T-helper 2 cell treated with Interferon-gamma antibody and Interleukin-4, amounts not matched to agents 5 μg/mL and 100 μg/mL, for 36 hours (primary cell): ENCODE results near the gene LVRN.

Experiments used
- DNase-seq: peaks from one replicate; pipeline ENCODE4 v3.0.0; 2021; ENCODE audit warnings: low spot score
- H3K27ac Mint-ChIP-seq: one replicate; pipeline ENCODE4 v1.8.0; 2021; ENCODE audit warnings: mild to moderate bottlenecking, mixed read lengths
- H3K27me3 Mint-ChIP-seq: one replicate; pipeline ENCODE4 v1.8.0; 2021; ENCODE audit warnings: low read depth, mixed read lengths
- H3K36me3 Mint-ChIP-seq: one replicate; pipeline ENCODE4 v1.8.0; 2021; ENCODE audit warnings: low read depth, mixed read lengths
- H3K4me1 Mint-ChIP-seq: one replicate; pipeline ENCODE4 v1.8.0; 2021; ENCODE audit warnings: low read depth, mixed read lengths
- H3K4me3 Mint-ChIP-seq: one replicate; pipeline ENCODE4 v1.8.0; 2022; ENCODE audit warnings: mild to moderate bottlenecking, moderate library complexity, mixed read lengths
- H3K9me3 Mint-ChIP-seq: one replicate; pipeline ENCODE4 v1.8.0; 2021; ENCODE audit warnings: mixed read lengths

LVRN gene

DNA sequence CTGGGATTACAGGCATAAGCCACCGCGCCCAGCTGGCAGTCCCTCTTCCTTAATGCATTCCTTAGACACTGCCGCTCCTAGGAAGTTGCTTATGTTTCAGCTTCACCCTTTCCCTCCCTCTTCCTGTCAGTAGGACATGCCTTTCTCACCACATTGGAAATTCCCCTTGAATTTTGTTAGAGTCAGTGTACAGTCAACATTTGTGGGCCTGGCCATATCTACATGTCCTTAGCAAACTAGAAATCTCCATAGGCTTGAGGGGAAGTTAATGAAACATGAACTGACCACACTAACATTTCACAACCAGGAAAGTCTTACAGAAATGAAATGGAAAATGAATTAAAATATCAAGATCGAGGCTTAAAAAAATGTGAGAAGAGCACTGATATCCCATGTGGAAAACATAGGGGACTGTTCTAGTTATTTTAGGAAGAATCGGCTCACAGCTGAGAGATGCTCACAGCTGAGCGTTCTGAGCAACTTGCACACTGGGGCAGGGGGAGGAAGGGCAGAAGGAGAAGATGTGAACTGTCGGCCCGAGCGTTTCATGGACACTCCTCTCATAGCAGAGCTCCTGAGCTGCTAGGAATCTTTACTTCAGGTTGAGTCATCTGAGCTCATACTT, 21.1 kb upstream of the LVRN start:
- DNase-seq: no peak
- Mint-ChIP-seq H3K27ac (no peak overlapping the region), H3K27me3 (no peaks in the 10 kb centered on the region), H3K9me3 (no peaks in the 10 kb centered on the region), H3K4me3 (no peak overlapping the region), H3K36me3 (no peaks in the 10 kb centered on the region), H3K4me1 (no peaks in the 10 kb centered on the region)

GRCh38 chr5:115944501-115944900, 17.8 kb upstream of the LVRN start:
- peaks cover 4% of the 10 kb centered on the region for H3K27me3 Mint-ChIP-seq
- no peak overlapping the region for H3K4me3 Mint-ChIP-seq
- H3K27ac Mint-ChIP-seq: no peak overlapping the region
- no peaks in the 10 kb centered on the region for H3K4me1 Mint-ChIP-seq
- no peak for DNase-seq
- no peaks in the 10 kb centered on the region for H3K9me3 Mint-ChIP-seq
- H3K36me3 Mint-ChIP-seq: no peaks in the 10 kb centered on the region

DNA sequence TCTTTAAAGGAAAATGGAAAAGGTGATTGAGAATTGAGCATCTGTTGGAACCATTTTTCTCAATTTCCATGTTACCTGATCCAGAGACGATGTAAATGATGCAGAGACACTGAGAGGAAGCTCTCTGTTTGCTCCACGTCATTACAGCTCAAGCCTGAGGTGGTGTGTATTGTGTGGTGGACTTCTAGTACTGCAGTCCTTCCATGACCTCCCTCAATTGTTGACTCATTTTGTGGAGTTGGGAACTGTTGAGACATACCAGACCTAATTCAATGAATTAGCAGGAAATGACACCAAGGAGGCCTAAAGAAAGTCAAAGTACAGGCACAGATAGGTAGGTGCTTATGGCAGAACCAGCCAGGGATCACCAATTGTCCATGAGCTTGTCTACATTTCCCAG, 15.6 kb upstream of the LVRN start:
- Mint-ChIP-seq H3K27ac (no peak overlapping the region), H3K4me1 (no peaks in the 10 kb centered on the region), H3K4me3 (no peak overlapping the region), H3K36me3 (no peaks in the 10 kb centered on the region), H3K27me3 (peaks cover 7% of the 10 kb centered on the region), H3K9me3 (no peaks in the 10 kb centered on the region)
- no peak for DNase-seq

GRCh38 chr5:115947260-115947659, 15.0 kb upstream of the LVRN start:
- DNase-seq: no peak
- no peak overlapping the region for H3K27ac Mint-ChIP-seq
- peaks cover 8% of the 10 kb centered on the region for H3K27me3 Mint-ChIP-seq
- no peaks in the 10 kb centered on the region for H3K4me1 Mint-ChIP-seq
- H3K36me3 Mint-ChIP-seq: no peaks in the 10 kb centered on the region
- no peak overlapping the region for H3K4me3 Mint-ChIP-seq
- no peaks in the 10 kb centered on the region for H3K9me3 Mint-ChIP-seq

GRCh38 chr5:115948091-115948534, 14.2 kb upstream of the LVRN start:
- no peaks in the 10 kb centered on the region for H3K4me1 Mint-ChIP-seq
- H3K36me3 Mint-ChIP-seq: no peaks in the 10 kb centered on the region
- no peaks in the 10 kb centered on the region for H3K9me3 Mint-ChIP-seq
- H3K4me3 Mint-ChIP-seq: no peak overlapping the region
- DNase-seq: no peak
- H3K27ac Mint-ChIP-seq: no peak overlapping the region
- H3K27me3 Mint-ChIP-seq: peaks cover 8% of the 10 kb centered on the region

DNA sequence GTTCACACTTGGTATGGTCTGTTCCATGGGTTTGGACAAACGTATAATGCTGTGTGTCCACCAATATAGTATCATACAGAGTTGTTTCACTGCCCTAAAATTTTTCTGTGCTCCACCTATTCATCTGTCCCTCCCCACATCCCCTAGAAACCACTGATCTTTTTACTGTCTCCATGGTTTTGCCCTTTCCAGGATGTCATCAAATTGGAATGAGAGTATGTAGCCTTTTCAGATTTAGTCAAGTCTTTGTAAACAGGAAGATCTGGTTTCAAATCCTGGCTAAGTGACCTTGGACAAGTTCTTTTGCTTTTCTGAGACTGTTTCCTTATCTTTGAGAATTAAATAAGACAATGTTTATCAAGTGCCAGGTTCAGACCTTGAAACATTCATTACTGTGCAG, 13.2 kb upstream of the LVRN start:
- H3K27me3 Mint-ChIP-seq: peaks cover 8% of the 10 kb centered on the region
- no peak for DNase-seq
- H3K36me3 Mint-ChIP-seq: no peaks in the 10 kb centered on the region
- no peak overlapping the region for H3K27ac Mint-ChIP-seq
- H3K4me3 Mint-ChIP-seq: no peak overlapping the region
- no peaks in the 10 kb centered on the region for H3K9me3 Mint-ChIP-seq
- H3K4me1 Mint-ChIP-seq: no peaks in the 10 kb centered on the region

GRCh38 chr5:115952588-115952987, 9.7 kb upstream of the LVRN start:
- no peak for DNase-seq
- peaks cover 11% of the 10 kb centered on the region for H3K27me3 Mint-ChIP-seq
- H3K4me3 Mint-ChIP-seq: no peak overlapping the region
- no peaks in the 10 kb centered on the region for H3K36me3 Mint-ChIP-seq
- H3K4me1 Mint-ChIP-seq: no peaks in the 10 kb centered on the region
- no peak overlapping the region for H3K27ac Mint-ChIP-seq
- no peaks in the 10 kb centered on the region for H3K9me3 Mint-ChIP-seq

GRCh38 chr5:115954144-115954543, 8.1 kb upstream of the LVRN start:
- H3K27ac Mint-ChIP-seq: no peak overlapping the region
- no peaks in the 10 kb centered on the region for H3K4me1 Mint-ChIP-seq
- no peak overlapping the region for H3K4me3 Mint-ChIP-seq
- no peaks in the 10 kb centered on the region for H3K9me3 Mint-ChIP-seq
- H3K27me3 Mint-ChIP-seq: peaks cover 9% of the 10 kb centered on the region
- no peak for DNase-seq
- H3K36me3 Mint-ChIP-seq: no peaks in the 10 kb centered on the region

DNA sequence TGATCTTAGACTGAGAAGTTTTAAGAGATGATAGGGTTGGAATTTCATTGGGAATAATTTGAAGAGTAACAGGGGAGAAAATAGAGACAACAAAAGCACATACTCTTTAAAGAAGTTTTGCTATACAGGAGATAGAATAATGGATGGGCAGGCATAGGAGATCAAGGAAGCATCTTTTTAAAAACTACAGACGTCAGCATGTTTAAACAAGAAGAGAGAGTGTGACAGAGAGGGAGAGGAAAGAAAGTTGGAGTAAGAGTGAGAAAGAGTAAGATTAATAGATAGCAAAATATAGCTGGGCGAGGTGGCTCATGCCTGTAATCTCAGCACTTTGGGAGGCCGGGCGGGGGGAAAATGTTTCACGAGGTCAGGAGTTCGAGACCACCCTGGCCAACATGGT, 5.3 kb upstream of the LVRN start:
- Mint-ChIP-seq H3K27me3 (peaks cover 25% of the 10 kb centered on the region), H3K9me3 (no peaks in the 10 kb centered on the region), H3K4me3 (no peak overlapping the region), H3K4me1 (no peaks in the 10 kb centered on the region), H3K36me3 (no peaks in the 10 kb centered on the region), H3K27ac (no peak overlapping the region)
- DNase-seq: no peak

- no peaks in the 10 kb centered on the region for H3K9me3 Mint-ChIP-seq
- H3K27me3 Mint-ChIP-seq: peaks cover 54% of the 10 kb centered on the region
- H3K36me3 Mint-ChIP-seq: no peaks in the 10 kb centered on the region
- H3K4me1 Mint-ChIP-seq: no peaks in the 10 kb centered on the region
- no peak overlapping the region for H3K4me3 Mint-ChIP-seq
- H3K27ac Mint-ChIP-seq: no peak overlapping the region
- no peak for DNase-seq
Measured at GRCh38 chr5:115961381-115962238, 665 bp upstream of the LVRN start.

DNA sequence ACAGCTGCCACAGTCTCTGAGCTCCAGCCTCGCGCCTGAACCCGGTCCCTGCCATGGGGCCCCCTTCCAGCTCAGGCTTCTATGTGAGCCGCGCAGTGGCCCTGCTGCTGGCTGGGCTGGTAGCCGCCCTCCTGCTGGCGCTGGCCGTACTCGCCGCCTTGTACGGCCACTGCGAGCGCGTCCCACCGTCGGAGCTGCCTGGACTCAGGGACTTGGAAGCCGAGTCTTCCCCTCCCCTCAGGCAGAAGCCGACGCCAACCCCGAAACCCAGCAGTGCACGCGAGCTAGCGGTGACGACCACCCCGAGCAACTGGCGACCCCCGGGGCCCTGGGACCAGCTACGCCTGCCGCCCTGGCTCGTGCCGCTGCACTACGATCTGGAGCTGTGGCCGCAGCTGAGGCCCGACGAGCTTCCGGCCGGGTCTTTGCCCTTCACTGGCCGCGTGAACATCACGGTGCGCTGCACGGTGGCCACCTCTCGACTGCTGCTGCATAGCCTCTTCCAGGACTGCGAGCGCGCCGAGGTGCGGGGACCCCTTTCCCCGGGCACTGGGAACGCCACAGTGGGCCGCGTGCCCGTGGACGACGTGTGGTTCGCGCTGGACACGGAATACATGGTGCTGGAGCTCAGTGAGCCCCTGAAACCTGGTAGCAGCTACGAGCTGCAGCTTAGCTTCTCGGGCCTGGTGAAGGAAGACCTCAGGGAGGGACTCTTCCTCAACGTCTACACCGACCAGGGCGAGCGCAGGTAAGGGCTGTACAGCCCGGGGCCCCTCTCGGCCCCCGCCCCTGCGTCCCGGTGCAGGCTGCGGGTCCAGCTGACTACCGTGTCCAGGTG, 509 bp downstream of the LVRN start:
- Mint-ChIP-seq H3K4me3 (no peak overlapping the region), H3K27ac (no peak overlapping the region), H3K4me1 (no peaks in the 10 kb centered on the region), H3K36me3 (no peaks in the 10 kb centered on the region), H3K9me3 (no peaks in the 10 kb centered on the region), H3K27me3 (peaks cover 63% of the 10 kb centered on the region)
- no peak for DNase-seq

- Mint-ChIP-seq H3K4me1 (no peaks in the 10 kb centered on the region), H3K9me3 (no peaks in the 10 kb centered on the region), H3K27me3 (peaks cover 69% of the 10 kb centered on the region), H3K27ac (no peak overlapping the region), H3K36me3 (no peaks in the 10 kb centered on the region), H3K4me3 (no peak overlapping the region)
- DNase-seq: no peak
Measured at GRCh38 chr5:115963566-115963965, 1.3 kb downstream of the LVRN start.

DNA sequence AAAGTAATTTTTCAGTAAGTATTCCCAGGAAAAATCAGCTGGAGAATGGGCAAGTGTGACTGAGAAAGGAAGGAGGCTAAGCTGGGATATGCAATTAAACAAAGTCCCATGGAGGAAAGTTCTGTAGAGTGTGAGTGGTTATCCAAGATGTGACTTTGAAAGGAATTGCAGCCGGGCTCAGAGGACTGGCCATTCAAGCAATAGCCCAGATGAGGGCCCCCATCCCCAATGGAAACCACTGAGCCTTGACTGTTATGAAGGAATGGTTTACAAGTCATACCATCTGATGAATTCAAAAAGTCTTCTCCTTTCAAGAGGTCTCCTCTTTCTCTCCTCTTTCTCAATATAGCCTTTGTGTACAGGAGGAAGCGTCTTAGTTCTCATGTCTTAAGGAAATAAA, 6.5 kb downstream of the LVRN start:
- H3K27me3 Mint-ChIP-seq: peaks cover 45% of the 10 kb centered on the region
- H3K4me1 Mint-ChIP-seq: no peaks in the 10 kb centered on the region
- no peaks in the 10 kb centered on the region for H3K9me3 Mint-ChIP-seq
- H3K36me3 Mint-ChIP-seq: no peaks in the 10 kb centered on the region
- no peak overlapping the region for H3K4me3 Mint-ChIP-seq
- DNase-seq: no peak
- H3K27ac Mint-ChIP-seq: no peak overlapping the region

DNA sequence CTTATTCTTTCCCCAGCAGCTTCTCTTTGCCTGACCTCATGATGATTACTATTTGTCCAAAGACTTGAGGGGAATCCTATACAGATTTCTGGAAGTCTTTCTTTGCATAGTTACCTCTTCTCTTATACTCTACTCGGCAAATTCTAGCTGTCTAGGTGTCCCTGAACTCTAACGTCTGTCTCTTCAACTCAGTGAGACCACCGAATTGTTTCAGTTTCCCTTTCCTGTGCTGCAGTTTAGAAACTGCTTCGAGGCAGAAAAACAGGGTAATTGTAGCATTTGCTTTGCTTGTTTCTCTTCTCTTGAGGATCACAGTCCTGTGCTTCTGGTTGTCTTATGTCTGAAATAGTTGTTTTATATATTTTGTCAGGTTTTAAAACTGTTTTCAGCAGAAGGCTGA, 14.8 kb downstream of the LVRN start:
- Mint-ChIP-seq H3K27ac (no peak overlapping the region), H3K9me3 (no peaks in the 10 kb centered on the region), H3K27me3 (peaks cover 12% of the 10 kb centered on the region), H3K36me3 (no peaks in the 10 kb centered on the region), H3K4me3 (no peak overlapping the region), H3K4me1 (no peaks in the 10 kb centered on the region)
- no peak for DNase-seq
